ENCODE results near the gene EXOC2.

DNA sequence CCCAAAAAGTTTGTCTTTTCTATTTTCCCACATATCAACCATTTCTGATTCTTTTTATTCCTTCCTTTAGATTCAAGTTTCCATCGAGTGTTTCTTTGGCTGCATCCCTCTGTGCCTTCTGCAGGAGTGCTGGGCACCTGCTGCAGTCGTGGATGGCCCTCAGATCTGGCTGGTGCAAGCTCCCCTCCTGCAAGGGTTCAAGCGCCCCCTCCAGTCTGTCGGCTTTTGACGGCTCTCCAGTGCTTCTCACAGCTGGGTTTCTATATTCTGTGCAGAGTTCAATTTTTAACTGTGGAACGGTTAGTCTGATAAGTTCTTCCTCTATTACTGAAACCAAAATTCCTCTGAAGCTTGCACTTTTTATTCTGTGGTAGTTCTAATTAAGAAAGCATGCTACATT, 168.1 kb downstream of the EXOC2 start:
- TF ChIP-seq, protein P1, sequence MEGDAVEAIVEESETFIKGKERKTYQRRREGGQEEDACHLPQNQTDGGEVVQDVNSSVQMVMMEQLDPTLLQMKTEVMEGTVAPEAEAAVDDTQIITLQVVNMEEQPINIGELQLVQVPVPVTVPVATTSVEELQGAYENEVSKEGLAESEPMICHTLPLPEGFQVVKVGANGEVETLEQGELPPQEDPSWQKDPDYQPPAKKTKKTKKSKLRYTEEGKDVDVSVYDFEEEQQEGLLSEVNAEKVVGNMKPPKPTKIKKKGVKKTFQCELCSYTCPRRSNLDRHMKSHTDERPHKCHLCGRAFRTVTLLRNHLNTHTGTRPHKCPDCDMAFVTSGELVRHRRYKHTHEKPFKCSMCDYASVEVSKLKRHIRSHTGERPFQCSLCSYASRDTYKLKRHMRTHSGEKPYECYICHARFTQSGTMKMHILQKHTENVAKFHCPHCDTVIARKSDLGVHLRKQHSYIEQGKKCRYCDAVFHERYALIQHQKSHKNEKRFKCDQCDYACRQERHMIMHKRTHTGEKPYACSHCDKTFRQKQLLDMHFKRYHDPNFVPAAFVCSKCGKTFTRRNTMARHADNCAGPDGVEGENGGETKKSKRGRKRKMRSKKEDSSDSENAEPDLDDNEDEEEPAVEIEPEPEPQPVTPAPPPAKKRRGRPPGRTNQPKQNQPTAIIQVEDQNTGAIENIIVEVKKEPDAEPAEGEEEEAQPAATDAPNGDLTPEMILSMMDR (IDR thresholded peaks at IDR 0.05): no peak
- no peak for TF ChIP-seq POLR2A (IDR thresholded peaks at IDR 0.05)

Data from Peyer's patch (tissue), 4 donors.